H1 (cell line): ENCODE data around the gene PHLDA3. TPM values are rescaled to one million over a fixed set of nuclear protein-coding genes. Genes with fewer than 3 reads are reported as not detected.

ENCODE experiments used
- CEBPB ChIP-seq: IDR thresholded peaks from 2 replicates; pipeline ENCODE4 v1.6.1; 2012; ENCODE audit warnings: low read depth, low read length
- CHD1 ChIP-seq: IDR thresholded peaks from 2 replicates; pipeline ENCODE4 v1.6.1; 2012; ENCODE audit warnings: low read depth, low read length, improper control_type of control experiment
- HDAC6 ChIP-seq: IDR thresholded peaks from one replicate; pipeline ENCODE4 v1.7.1; 2012; ENCODE audit warnings: low read depth, mild to moderate bottlenecking, inconsistent platforms, low read length, moderate library complexity
- TEAD4 ChIP-seq: IDR thresholded peaks from 2 replicates; pipeline ENCODE4 v1.6.1; 2012; ENCODE audit warnings: low read depth, low read length, inconsistent platforms, mixed read lengths
- polyA plus RNA-seq, 7 experiments: library from polyadenylated mRNA; depleted of rRNA in 3 of 7; stranded (reverse) in 5 of 7; unstranded in 2 of 7; fragments of >200 nt in 5 of 7; fragments of 200-250 nt in 2 of 7; gene quantifications; 1 replicate in 5 of 7; 2 replicates in 1 of 7; 4 replicates in 1 of 7; pipeline versions ENCODE4 v1.2.1 to v1.2.3, GENCODE V29; 2011 to 2013; ENCODE audit warnings: missing spikeins in 2 of 7, mixed read lengths in 2 of 7
- total RNA-seq: library from RNA; stranded (reverse); fragmentation: NEBNext Ultra II Directional; extraction: Animal tissue kit (Norgen Biotek cat#: 25700); gene quantifications from 2 replicates; pipeline ENCODE4 v1.2.1, GENCODE V29; 2021
- TF ChIP-seq, protein P1 (sequence below): fragments of 300-600 bp; sonication (generic); IDR thresholded peaks from 2 replicates; pipeline ENCODE4 v1.7.1; 2012; ENCODE audit warnings: low read length, moderate library complexity, mild to moderate bottlenecking, inconsistent platforms; ENCODE audit not compliant: insufficient replicate concordance
- TF ChIP-seq, protein P2 (sequence below): IDR thresholded peaks from 2 replicates; pipeline ENCODE4 v1.6.1; 2012; ENCODE audit warnings: inconsistent platforms

PHLDA3 gene
- total and polyA plus RNA-seq, 2 of the 8 experiments (the other 6 are each of a cell fraction or from before 2014, with no cell fraction given): 25.5 to 27.5 TPM

DNA sequence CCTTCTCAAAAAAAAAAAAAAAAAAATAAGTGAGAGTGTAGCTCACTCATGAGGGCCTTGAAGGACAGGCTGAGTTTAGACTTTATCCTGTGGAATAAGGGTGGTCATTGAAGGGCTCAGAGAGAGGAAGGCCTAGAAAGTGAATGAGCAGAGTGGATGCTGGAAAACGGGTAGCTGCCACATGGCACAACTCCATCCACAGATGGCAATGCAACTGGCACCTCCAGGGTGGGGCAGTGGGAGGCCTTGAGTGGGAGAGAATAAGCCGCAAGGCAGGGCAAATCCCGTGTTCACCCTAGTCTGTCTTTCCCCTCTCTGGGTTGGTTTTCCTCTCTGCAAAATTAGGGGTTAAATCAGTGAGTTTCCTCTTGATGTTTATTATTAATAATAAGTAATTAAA lies 50.5 kb downstream of the PHLDA3 start (continued):
- TF ChIP-seq, protein P1, sequence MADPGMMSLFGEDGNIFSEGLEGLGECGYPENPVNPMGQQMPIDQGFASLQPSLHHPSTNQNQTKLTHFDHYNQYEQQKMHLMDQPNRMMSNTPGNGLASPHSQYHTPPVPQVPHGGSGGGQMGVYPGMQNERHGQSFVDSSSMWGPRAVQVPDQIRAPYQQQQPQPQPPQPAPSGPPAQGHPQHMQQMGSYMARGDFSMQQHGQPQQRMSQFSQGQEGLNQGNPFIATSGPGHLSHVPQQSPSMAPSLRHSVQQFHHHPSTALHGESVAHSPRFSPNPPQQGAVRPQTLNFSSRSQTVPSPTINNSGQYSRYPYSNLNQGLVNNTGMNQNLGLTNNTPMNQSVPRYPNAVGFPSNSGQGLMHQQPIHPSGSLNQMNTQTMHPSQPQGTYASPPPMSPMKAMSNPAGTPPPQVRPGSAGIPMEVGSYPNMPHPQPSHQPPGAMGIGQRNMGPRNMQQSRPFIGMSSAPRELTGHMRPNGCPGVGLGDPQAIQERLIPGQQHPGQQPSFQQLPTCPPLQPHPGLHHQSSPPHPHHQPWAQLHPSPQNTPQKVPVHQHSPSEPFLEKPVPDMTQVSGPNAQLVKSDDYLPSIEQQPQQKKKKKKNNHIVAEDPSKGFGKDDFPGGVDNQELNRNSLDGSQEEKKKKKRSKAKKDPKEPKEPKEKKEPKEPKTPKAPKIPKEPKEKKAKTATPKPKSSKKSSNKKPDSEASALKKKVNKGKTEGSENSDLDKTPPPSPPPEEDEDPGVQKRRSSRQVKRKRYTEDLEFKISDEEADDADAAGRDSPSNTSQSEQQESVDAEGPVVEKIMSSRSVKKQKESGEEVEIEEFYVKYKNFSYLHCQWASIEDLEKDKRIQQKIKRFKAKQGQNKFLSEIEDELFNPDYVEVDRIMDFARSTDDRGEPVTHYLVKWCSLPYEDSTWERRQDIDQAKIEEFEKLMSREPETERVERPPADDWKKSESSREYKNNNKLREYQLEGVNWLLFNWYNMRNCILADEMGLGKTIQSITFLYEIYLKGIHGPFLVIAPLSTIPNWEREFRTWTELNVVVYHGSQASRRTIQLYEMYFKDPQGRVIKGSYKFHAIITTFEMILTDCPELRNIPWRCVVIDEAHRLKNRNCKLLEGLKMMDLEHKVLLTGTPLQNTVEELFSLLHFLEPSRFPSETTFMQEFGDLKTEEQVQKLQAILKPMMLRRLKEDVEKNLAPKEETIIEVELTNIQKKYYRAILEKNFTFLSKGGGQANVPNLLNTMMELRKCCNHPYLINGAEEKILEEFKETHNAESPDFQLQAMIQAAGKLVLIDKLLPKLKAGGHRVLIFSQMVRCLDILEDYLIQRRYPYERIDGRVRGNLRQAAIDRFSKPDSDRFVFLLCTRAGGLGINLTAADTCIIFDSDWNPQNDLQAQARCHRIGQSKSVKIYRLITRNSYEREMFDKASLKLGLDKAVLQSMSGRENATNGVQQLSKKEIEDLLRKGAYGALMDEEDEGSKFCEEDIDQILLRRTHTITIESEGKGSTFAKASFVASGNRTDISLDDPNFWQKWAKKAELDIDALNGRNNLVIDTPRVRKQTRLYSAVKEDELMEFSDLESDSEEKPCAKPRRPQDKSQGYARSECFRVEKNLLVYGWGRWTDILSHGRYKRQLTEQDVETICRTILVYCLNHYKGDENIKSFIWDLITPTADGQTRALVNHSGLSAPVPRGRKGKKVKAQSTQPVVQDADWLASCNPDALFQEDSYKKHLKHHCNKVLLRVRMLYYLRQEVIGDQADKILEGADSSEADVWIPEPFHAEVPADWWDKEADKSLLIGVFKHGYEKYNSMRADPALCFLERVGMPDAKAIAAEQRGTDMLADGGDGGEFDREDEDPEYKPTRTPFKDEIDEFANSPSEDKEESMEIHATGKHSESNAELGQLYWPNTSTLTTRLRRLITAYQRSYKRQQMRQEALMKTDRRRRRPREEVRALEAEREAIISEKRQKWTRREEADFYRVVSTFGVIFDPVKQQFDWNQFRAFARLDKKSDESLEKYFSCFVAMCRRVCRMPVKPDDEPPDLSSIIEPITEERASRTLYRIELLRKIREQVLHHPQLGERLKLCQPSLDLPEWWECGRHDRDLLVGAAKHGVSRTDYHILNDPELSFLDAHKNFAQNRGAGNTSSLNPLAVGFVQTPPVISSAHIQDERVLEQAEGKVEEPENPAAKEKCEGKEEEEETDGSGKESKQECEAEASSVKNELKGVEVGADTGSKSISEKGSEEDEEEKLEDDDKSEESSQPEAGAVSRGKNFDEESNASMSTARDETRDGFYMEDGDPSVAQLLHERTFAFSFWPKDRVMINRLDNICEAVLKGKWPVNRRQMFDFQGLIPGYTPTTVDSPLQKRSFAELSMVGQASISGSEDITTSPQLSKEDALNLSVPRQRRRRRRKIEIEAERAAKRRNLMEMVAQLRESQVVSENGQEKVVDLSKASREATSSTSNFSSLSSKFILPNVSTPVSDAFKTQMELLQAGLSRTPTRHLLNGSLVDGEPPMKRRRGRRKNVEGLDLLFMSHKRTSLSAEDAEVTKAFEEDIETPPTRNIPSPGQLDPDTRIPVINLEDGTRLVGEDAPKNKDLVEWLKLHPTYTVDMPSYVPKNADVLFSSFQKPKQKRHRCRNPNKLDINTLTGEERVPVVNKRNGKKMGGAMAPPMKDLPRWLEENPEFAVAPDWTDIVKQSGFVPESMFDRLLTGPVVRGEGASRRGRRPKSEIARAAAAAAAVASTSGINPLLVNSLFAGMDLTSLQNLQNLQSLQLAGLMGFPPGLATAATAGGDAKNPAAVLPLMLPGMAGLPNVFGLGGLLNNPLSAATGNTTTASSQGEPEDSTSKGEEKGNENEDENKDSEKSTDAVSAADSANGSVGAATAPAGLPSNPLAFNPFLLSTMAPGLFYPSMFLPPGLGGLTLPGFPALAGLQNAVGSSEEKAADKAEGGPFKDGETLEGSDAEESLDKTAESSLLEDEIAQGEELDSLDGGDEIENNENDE: no peak
- TF ChIP-seq TEAD4 (no peak), HDAC6 (no peak), CEBPB (no peak), CHD1 (no peak)
- TF ChIP-seq, protein P2, sequence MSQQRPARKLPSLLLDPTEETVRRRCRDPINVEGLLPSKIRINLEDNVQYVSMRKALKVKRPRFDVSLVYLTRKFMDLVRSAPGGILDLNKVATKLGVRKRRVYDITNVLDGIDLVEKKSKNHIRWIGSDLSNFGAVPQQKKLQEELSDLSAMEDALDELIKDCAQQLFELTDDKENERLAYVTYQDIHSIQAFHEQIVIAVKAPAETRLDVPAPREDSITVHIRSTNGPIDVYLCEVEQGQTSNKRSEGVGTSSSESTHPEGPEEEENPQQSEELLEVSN: no peak
